MCF 10A (cell line): ENCODE results near the gene ROR1. TPM values are rescaled to one million over a fixed set of nuclear protein-coding genes. Genes with fewer than 3 reads are reported as not detected.
A peak's percentile ranks its signal among the peaks of the same experiment; 100 is the strongest.

Experiments
- BruUV-seq: library from RNA; stranded (reverse); fragments of 400-500 nt; replicated peaks from 2 replicates; lab custom pipeline; 2021; lab: Mats Ljungman, UMichigan
- CTCF ChIA-PET: fragments of 300-600 bp; sonication (Branson Sonifier 250); formaldehyde crosslinking; extraction: SDS; loops from one replicate; lab custom pipeline; 2021; ENCODE audit warnings: antibody characterized with exemption, inconsistent platforms; lab: Yijun Ruan, JAX
- POLR2A ChIA-PET: fragments of 300-600, 350-650 bp; sonication (Branson Sonifier 250); formaldehyde crosslinking; extraction: SDS; loops from one replicate; lab custom pipeline; 2020; ENCODE audit warnings: antibody characterized with exemption, inconsistent platforms; lab: Yijun Ruan, JAX
- DNase-seq: peaks from one replicate; pipeline ENCODE4 v3.0.0-alpha.2; 2018; ENCODE audit not compliant: unreplicated experiment
- H3K27ac Mint-ChIP-seq: one replicate; pipeline ENCODE4 v1.8.0; 2022; ENCODE audit warnings: mild to moderate bottlenecking, low read depth, mixed read lengths; ENCODE audit not compliant: unreplicated experiment
- H3K27me3 Mint-ChIP-seq: one replicate; pipeline ENCODE4 v1.8.0; 2022; ENCODE audit warnings: mixed read lengths; ENCODE audit not compliant: insufficient read depth, unreplicated experiment
- H3K36me3 Mint-ChIP-seq: one replicate; pipeline ENCODE4 v1.8.0; 2022; ENCODE audit warnings: mild to moderate bottlenecking, moderate library complexity, mixed read lengths; ENCODE audit not compliant: insufficient read depth, unreplicated experiment
- H3K4me1 Mint-ChIP-seq: one replicate; pipeline ENCODE4 v1.8.0; 2022; ENCODE audit warnings: mixed read lengths; ENCODE audit not compliant: insufficient read depth, unreplicated experiment
- H3K4me3 Mint-ChIP-seq: one replicate; pipeline ENCODE4 v1.8.0; 2022; ENCODE audit warnings: mild to moderate bottlenecking, moderate library complexity, mixed read lengths; ENCODE audit not compliant: unreplicated experiment
- H3K9me3 Mint-ChIP-seq: one replicate; pipeline ENCODE4 v1.8.0; 2022; ENCODE audit warnings: mixed read lengths; ENCODE audit not compliant: unreplicated experiment
- intact Hi-C: fragments of 100-400 bp; cut with micrococcal nuclease; formaldehyde crosslinking; loops from 2 replicates; pipeline ENCODE4 v1.14.1; 2022
- total RNA-seq: library from RNA; stranded (reverse); gene quantifications from 2 replicates; pipeline ENCODE4 v1.2.3, GENCODE V29; 2022
- TF ChIP-seq, protein P1 (sequence below): fragments of 200-600 bp; IDR thresholded peaks from one replicate; pipeline ENCODE4 v1.8.0; 2022; ENCODE audit warnings: antibody characterized with exemption, mild to moderate bottlenecking; ENCODE audit not compliant: unreplicated experiment

Gene ROR1
- total RNA-seq, 1 experiment from 2014 or later = 4.6 TPM

DNA sequence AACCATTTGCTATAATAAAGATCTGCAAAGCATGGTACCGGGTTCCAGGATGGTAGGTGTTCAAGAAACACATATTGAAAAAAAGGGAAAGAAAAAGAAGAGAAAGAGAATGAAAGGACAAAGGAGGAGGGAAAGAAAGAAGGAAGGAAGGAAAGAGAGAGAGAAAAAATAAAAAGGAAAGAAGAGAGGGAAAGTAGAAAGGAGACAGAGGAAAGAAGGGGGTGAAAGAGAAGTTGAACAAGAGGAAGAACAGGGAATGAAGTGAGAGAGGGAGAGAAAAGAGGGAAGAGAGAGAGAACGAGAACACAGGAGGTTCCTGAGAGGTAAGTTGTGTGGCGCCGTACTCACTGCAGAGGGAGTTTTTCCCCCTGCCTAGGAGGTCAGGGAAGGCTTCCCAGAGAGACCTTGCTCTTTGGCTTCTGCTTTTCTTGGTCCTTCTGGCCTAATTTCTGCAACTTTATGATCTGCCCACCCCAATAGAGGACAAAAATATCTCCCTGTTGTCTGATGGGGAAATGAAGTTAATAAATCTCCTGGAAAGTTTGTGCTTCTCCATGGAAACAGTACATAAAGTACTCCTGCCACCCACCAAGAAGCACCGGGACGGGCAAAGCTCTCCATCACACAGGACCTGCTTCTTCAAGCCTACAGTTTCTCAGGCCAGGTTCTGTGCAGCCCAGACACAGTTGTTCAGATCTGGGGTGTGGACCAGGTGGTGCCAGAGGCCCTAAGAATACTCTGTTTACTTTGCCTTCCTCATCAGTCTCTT, 124.8 kb downstream of the ROR1 start:
- H3K27ac Mint-ChIP-seq = no peak overlapping the region
- CTCF ChIA-PET = interaction anchor here (1.0 to 1.5 kb wide), 2 partner anchors 14 to 24 kb away, joined by 3 to 4 read pairs; no protein-coding TSS in a partner anchor
- POLR2A ChIA-PET = no interaction called here
- no peaks in the 10 kb centered on the region for H3K36me3 Mint-ChIP-seq
- no peak overlapping the region for H3K4me3 Mint-ChIP-seq
- intact Hi-C loops = no loop called here
- TF ChIP-seq, protein P1, sequence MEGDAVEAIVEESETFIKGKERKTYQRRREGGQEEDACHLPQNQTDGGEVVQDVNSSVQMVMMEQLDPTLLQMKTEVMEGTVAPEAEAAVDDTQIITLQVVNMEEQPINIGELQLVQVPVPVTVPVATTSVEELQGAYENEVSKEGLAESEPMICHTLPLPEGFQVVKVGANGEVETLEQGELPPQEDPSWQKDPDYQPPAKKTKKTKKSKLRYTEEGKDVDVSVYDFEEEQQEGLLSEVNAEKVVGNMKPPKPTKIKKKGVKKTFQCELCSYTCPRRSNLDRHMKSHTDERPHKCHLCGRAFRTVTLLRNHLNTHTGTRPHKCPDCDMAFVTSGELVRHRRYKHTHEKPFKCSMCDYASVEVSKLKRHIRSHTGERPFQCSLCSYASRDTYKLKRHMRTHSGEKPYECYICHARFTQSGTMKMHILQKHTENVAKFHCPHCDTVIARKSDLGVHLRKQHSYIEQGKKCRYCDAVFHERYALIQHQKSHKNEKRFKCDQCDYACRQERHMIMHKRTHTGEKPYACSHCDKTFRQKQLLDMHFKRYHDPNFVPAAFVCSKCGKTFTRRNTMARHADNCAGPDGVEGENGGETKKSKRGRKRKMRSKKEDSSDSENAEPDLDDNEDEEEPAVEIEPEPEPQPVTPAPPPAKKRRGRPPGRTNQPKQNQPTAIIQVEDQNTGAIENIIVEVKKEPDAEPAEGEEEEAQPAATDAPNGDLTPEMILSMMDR = no peak
- no peaks in the 10 kb centered on the region for H3K27me3 Mint-ChIP-seq
- BruUV-seq = no TSS peak
- no peaks in the 10 kb centered on the region for H3K9me3 Mint-ChIP-seq
- peaks cover 16% of the 10 kb centered on the region for H3K4me1 Mint-ChIP-seq
- DNase-seq = no peak

DNA sequence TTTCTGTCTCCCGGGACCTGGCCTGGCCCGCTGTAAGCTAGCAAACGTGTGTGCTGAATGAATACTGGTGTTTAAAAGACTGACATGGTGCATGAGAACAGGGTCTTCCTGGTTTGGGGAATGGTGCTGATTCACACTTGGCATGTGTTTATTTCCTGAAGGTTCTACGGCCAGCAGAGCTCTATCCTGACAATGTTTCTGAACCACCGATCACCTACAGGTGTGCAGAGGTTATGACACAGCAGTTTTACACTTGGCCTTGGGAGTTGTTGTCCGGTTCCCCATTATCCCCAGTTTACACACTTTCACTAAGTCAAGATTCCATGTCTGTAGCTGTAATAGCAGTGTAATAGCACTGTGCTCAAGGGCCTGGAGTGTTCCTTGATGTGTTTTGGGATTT, 127.3 kb downstream of the ROR1 start:
- BruUV-seq = no TSS peak
- Mint-ChIP-seq H3K36me3 (no peaks in the 10 kb centered on the region), H3K4me3 (no peak overlapping the region), H3K27ac (no peak overlapping the region), H3K27me3 (no peaks in the 10 kb centered on the region), H3K4me1 (peaks cover 6% of the 10 kb centered on the region), H3K9me3 (no peaks in the 10 kb centered on the region)
- POLR2A ChIA-PET = interaction anchor here (1.1 kb wide), 1 partner anchor 270 kb away, joined by 4 read pairs; no protein-coding TSS in a partner anchor
- TF ChIP-seq, protein P1 = no peak
- intact Hi-C loops = no loop called here
- CTCF ChIA-PET = interaction anchor here (1.7 kb wide), 1 partner anchor 226 kb away, joined by 4 read pairs; no protein-coding TSS in a partner anchor
- no peak for DNase-seq

DNA sequence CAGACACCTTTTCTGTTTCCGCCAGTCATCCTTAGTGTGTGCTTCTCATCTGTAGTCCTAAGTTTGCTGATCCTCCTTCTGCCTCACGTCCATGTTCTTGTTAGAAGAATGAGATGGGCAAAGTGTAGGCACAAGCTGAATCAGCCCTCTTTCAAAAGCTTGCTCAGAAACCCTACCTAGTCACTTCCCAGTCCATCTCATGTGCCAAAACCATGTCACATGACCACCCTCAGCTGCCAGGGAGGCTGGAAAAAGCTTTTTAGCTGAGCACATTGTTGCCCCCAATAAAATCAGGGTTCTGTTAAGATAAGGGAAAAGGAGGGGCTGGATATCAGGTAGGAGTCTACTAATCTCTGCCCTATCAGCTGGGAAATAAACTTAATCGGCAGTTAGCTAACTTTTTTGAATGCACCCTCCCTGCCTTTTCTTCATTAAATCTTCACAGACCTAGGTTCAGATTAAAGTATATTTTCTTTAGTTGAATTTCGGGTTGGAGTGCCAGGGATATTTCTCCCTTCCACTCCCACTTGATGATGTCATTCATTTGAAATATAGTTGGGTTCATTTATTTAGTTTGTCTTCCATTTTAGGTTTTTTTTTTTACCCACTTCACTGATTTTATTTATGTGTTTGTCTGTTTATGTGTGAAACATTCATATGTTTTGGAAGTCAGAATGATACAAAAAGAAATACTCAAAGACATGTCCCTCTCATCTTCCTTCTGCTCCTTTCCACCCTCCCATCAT, 129.2 kb downstream of the ROR1 start:
- CTCF ChIA-PET = interaction anchor here (0.7 to 1.6 kb wide), 4 partner anchors 12 to 160 kb away, joined by 3 to 7 read pairs (median 3); no protein-coding TSS in a partner anchor
- Mint-ChIP-seq H3K36me3 (no peaks in the 10 kb centered on the region), H3K27ac (no peak overlapping the region), H3K4me1 (peaks cover 6% of the 10 kb centered on the region), H3K4me3 (no peak overlapping the region), H3K9me3 (no peaks in the 10 kb centered on the region), H3K27me3 (no peaks in the 10 kb centered on the region)
- BruUV-seq = no TSS peak
- TF ChIP-seq, protein P1 = no peak
- POLR2A ChIA-PET = interaction anchor here (1.2 to 1.6 kb wide), 4 partner anchors 13 to 137 kb away, joined by 3 to 5 read pairs (median 3); no protein-coding TSS in a partner anchor
- DNase-seq = peak; percentile 40
- intact Hi-C loops = no loop called here
